Right lobe of liver (tissue), 4 donors: ENCODE measurements around the gene NAP1L5.

Experiments used
- CTCF ChIP-seq, 4 donors: fragments of 200-600 bp in 3 of 4; fragments of 450-650 bp in 1 of 4; IDR thresholded peaks; one replicate each; pipeline versions ENCODE4 v1.5.1 to v1.8.0; 2016 to 2022; ENCODE audit warnings: antibody characterized with exemption in 4 of 4, mild to moderate bottlenecking in 2 of 4
- POLR2A ChIP-seq: fragments of 450-650 bp; IDR thresholded peaks from one replicate; pipeline ENCODE4 v1.6.1; 2017; ENCODE audit warnings: antibody characterized with exemption, mild to moderate bottlenecking
- donor health status: DM: no; HTN: no; CAD: no.
- donor health status: DM: no; HTN: no; CAD: no.
- donor health status: DM: no; HTN: yes; CAD: no.

- TF ChIP-seq POLR2A (no peak), CTCF (IDR thresholded peaks at IDR 0.05) (no peak)
Measured at GRCh38 chr4:88725143-88725542, 27.5 kb upstream of the NAP1L5 start.
